HCT116 (cell line): ENCODE data around the gene CTSL. TPM values are rescaled to one million over a fixed set of nuclear protein-coding genes. Genes with fewer than 3 reads are reported as not detected.

Experiments used
- ATAC-seq: fragments of 200-7000 bp; cut with Tn5 transposase; 2 replicates; pipeline ENCODE4 v1.9.1; 2020; ENCODE audit warnings: mild to moderate bottlenecking, moderate library complexity
- BruUV-seq: library from RNA; stranded (reverse); fragments of 400-500 nt; replicated peaks from 2 replicates; lab custom pipeline; 2021; lab: Mats Ljungman, UMichigan
- CTCF ChIA-PET: fragments of 300-600 bp; sonication (Branson Sonifier 250); formaldehyde crosslinking; loops from one replicate; lab custom pipeline; 2021; ENCODE audit warnings: antibody characterized with exemption; lab: Charles Lee
- POLR2A ChIA-PET: fragments of 300-600, 350-600 bp; sonication (Branson Sonifier 250); formaldehyde crosslinking; loops from one replicate; lab custom pipeline; 2021; ENCODE audit warnings: antibody characterized with exemption; lab: Charles Lee
- RAD21 ChIA-PET, 2 experiments: fragments of 300-600 bp; sonication (Branson Sonifier 250); formaldehyde crosslinking; loops; one replicate each; lab custom pipeline; 2023; ENCODE audit warnings: low total read pairs in 2 of 2; ENCODE audit not compliant: uncharacterized antibody in 2 of 2, unreplicated experiment in 2 of 2, low non-redundant PET in 1 of 2; lab: Charles Lee
- DNase-seq: peaks from one replicate; pipeline ENCODE4 v3.0.0-alpha.2; 2010; ENCODE audit warnings: low read depth, low spot score
- H2AFZ ChIP-seq: fragments of 200-600 bp; shearing (Covaris generic), sonication (generic); 2 replicates; pipeline ENCODE4 v1.6.1; 2017; ENCODE audit warnings: low read depth, mixed run types, mixed read lengths, antibody characterized with exemption, low read length; ENCODE audit not compliant: poor library complexity, severe bottlenecking
- H3K27ac ChIP-seq: 2 replicates; pipeline ENCODE4 v1.5.1; 2012; ENCODE audit warnings: low read depth, low read length
- H3K27me3 ChIP-seq: fragments of 200-600 bp; sonication (generic); 2 replicates; pipeline ENCODE4 v1.6.1; 2016; ENCODE audit warnings: mixed run types, low read length, mixed read lengths; ENCODE audit not compliant: insufficient read depth
- H3K36me3 ChIP-seq, 2 experiments: fragments of 200-500 bp in 1 of 2; fragments of 200-600 bp in 1 of 2; sonication (Bioruptor generic) in 1 of 2; sonication (generic) in 1 of 2; 2 replicates each; pipeline versions ENCODE4 v1.5.1 to v1.6.1; 2014 to 2016; ENCODE audit warnings: low read length in 2 of 2, inconsistent platforms in 1 of 2, mixed read lengths in 1 of 2, mixed run types in 1 of 2; ENCODE audit not compliant: insufficient read depth in 2 of 2, control insufficient read depth in 1 of 2
- H3K4me1 ChIP-seq, 2 experiments: fragments of 200-600 bp in 1 of 2; sonication (generic) in 1 of 2; 2 replicates each; pipeline versions ENCODE4 v1.5.1 to v1.6.1; 2012 to 2017; ENCODE audit warnings: low read length in 2 of 2, inconsistent platforms in 1 of 2, mild to moderate bottlenecking in 1 of 2, mixed read lengths in 1 of 2, mixed run types in 1 of 2, moderate library complexity in 1 of 2; ENCODE audit not compliant: insufficient read depth in 2 of 2, control insufficient read depth in 1 of 2
- H3K4me2 ChIP-seq: fragments of 200-600 bp; sonication (generic); 2 replicates; pipeline ENCODE4 v1.6.1; 2017; ENCODE audit warnings: mixed run types, low read length, mixed read lengths
- H3K4me3 ChIP-seq, 2 experiments: fragments of 200-600 bp in 1 of 2; sonication (generic) in 1 of 2; replicated peaks in 1 of 2; 2 replicates each; pipeline ENCODE4 v1.5.1; 2011 to 2016; ENCODE audit warnings: low read length in 2 of 2, control low read depth in 1 of 2, low read depth in 1 of 2, mild to moderate bottlenecking in 1 of 2, mixed read lengths in 1 of 2, mixed run types in 1 of 2
- H3K79me2 ChIP-seq: fragments of 200-600 bp; sonication (generic); 2 replicates; pipeline ENCODE4 v1.6.1; 2017; ENCODE audit warnings: mild to moderate bottlenecking, mixed run types, low read length, moderate library complexity, mixed read lengths; ENCODE audit not compliant: insufficient read depth
- H3K9ac ChIP-seq: fragments of 200-600 bp; sonication (generic); 2 replicates; pipeline ENCODE4 v1.6.1; 2016; ENCODE audit warnings: low read length, mixed read lengths
- H3K9me2 ChIP-seq: fragments of 200-600 bp; sonication (generic), shearing (Covaris generic); 2 replicates; pipeline ENCODE4 v1.6.1; 2017; ENCODE audit warnings: mixed run types, mild to moderate bottlenecking, moderate library complexity; ENCODE audit not compliant: insufficient read depth
- H3K9me3 ChIP-seq, 2 experiments: fragments of 200-500 bp in 1 of 2; fragments of 200-600 bp in 1 of 2; sonication (Bioruptor generic) in 1 of 2; sonication (generic) in 1 of 2; 2 replicates each; pipeline ENCODE4 v1.6.1; 2014 to 2017; ENCODE audit warnings: low read length in 2 of 2, mixed read lengths in 2 of 2, inconsistent platforms in 1 of 2, low read depth in 1 of 2, mild to moderate bottlenecking in 1 of 2, mixed run types in 1 of 2, moderate library complexity in 1 of 2; ENCODE audit not compliant: control insufficient read depth in 1 of 2, insufficient read depth in 1 of 2
- H4K20me1 ChIP-seq: fragments of 200-600 bp; sonication (generic), shearing (Covaris generic); 2 replicates; pipeline ENCODE4 v1.6.1; 2017; ENCODE audit warnings: mixed run types, mild to moderate bottlenecking, moderate library complexity; ENCODE audit not compliant: insufficient read depth
- RAD21 ChIP-seq: IDR thresholded peaks from 2 replicates; pipeline ENCODE4 v1.6.1; 2012; ENCODE audit warnings: low read depth, mild to moderate bottlenecking
- intact Hi-C: fragments of 100-400 bp; cut with micrococcal nuclease; formaldehyde crosslinking; loops from 2 replicates; pipeline ENCODE4 v1.10.0; 2022
- total RNA-seq: library from RNA; stranded (reverse); gene quantifications from one replicate; pipeline ENCODE4 v1.2.1, GENCODE V29; 2021; ENCODE audit not compliant: unreplicated experiment
- TF ChIP-seq, protein P1 (sequence below), 3 experiments: fragments of 200-600 bp in 1 of 3; sonication (generic) in 1 of 3; IDR thresholded peaks in 2 of 3; conservative IDR thresholded peaks in 1 of 3; 2 replicates each; pipeline ENCODE4 v1.5.1; 2012 to 2017; ENCODE audit warnings: low read depth in 2 of 3, low read length in 2 of 3, antibody characterized with exemption in 1 of 3, borderline replicate concordance in 1 of 3, control low read depth in 1 of 3, mild to moderate bottlenecking in 1 of 3, mixed read lengths in 1 of 3, mixed run types in 1 of 3, moderate library complexity in 1 of 3; ENCODE audit not compliant: insufficient read depth in 1 of 3
- TF ChIP-seq, protein P2 (sequence below): IDR thresholded peaks from 2 replicates; pipeline ENCODE4 v1.6.1; 2011; ENCODE audit warnings: mild to moderate bottlenecking, low read length, moderate library complexity; ENCODE audit not compliant: insufficient replicate concordance; ENCODE audit errors: extremely low read depth

Gene CTSL
- total RNA-seq, 1 experiment from 2014 or later = 63.1 TPM

GRCh38 chr9:87678650-87679355, 47.1 kb upstream of the CTSL start:
- ATAC-seq (peak; percentile 91), DNase-seq (peak; percentile 55)
- BruUV-seq = no TSS peak
- Histone ChIP-seq H4K20me1 (no peaks in the 10 kb centered on the region), H3K9me3 (no peaks in the 10 kb centered on the region), H3K4me1 (no peaks in the 10 kb centered on the region), H3K4me2 (no peak overlapping the region), H3K36me3 (no peaks in the 10 kb centered on the region), H3K27ac (no peak overlapping the region), H3K9ac (no peak overlapping the region), H3K27me3 (no peaks in the 10 kb centered on the region), H3K4me3 (no peak overlapping the region), H3K9me2 (no peaks in the 10 kb centered on the region), H3K79me2 (no peaks in the 10 kb centered on the region), H2AFZ (no peak overlapping the region)
- ChIA-PET CTCF (no interaction called here), RAD21 (no interaction called here), POLR2A (no interaction called here)
- intact Hi-C loops = loop anchor here (2.0 kb wide), 1 partner anchor 362 kb away; no protein-coding TSS in a partner anchor
- TF ChIP-seq, protein P1, sequence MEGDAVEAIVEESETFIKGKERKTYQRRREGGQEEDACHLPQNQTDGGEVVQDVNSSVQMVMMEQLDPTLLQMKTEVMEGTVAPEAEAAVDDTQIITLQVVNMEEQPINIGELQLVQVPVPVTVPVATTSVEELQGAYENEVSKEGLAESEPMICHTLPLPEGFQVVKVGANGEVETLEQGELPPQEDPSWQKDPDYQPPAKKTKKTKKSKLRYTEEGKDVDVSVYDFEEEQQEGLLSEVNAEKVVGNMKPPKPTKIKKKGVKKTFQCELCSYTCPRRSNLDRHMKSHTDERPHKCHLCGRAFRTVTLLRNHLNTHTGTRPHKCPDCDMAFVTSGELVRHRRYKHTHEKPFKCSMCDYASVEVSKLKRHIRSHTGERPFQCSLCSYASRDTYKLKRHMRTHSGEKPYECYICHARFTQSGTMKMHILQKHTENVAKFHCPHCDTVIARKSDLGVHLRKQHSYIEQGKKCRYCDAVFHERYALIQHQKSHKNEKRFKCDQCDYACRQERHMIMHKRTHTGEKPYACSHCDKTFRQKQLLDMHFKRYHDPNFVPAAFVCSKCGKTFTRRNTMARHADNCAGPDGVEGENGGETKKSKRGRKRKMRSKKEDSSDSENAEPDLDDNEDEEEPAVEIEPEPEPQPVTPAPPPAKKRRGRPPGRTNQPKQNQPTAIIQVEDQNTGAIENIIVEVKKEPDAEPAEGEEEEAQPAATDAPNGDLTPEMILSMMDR (IDR thresholded peaks at IDR 0.05 in 2 of 3, conservative IDR thresholded peaks at IDR 0.05 in 1 of 3; ENCODE audit: borderline replicate concordance in 1 of 3, insufficient read depth in 1 of 3, low read depth in 2 of 3, low read length in 2 of 3) = peak; percentile 74 to 90 (median 76)
- TF ChIP-seq, protein P2, sequence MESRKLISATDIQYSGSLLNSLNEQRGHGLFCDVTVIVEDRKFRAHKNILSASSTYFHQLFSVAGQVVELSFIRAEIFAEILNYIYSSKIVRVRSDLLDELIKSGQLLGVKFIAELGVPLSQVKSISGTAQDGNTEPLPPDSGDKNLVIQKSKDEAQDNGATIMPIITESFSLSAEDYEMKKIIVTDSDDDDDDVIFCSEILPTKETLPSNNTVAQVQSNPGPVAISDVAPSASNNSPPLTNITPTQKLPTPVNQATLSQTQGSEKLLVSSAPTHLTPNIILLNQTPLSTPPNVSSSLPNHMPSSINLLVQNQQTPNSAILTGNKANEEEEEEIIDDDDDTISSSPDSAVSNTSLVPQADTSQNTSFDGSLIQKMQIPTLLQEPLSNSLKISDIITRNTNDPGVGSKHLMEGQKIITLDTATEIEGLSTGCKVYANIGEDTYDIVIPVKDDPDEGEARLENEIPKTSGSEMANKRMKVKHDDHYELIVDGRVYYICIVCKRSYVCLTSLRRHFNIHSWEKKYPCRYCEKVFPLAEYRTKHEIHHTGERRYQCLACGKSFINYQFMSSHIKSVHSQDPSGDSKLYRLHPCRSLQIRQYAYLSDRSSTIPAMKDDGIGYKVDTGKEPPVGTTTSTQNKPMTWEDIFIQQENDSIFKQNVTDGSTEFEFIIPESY = no peak
- TF ChIP-seq RAD21 = peak; percentile 85
